ENCODE results near the gene SPATA6L. TPM values are rescaled to one million over a fixed set of nuclear protein-coding genes. Genes with fewer than 3 reads are reported as not detected.

SPATA6L gene
- total RNA-seq, 1 donor from 2014 or later = 1.3 TPM

DNA sequence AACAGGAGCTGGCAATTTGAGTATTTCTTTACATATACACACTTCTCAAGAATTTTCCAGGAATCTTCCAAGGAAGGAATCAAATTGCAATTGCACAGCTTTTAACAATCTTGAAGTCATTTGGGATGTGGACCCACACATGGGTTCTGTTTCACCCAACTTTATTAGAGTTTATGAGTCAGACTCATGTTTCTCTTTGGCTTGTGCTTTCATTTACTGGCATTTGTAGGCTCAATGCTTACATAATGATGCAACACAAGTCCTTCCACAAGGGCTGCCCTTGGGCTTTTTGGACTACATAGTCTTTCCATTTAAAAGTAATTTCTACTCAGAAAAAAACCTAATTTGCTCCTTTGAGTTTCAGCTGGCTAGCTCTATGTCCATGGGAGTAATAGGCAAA lies 8.5 kb upstream of the SPATA6L start:
- TF ChIP-seq CTCF (IDR thresholded peaks at IDR 0.05; ENCODE audit: insufficient read depth, low read length, poor library complexity, severe bottlenecking) = no peak
- no peak for DNase-seq (ENCODE audit: low read depth)
- Histone ChIP-seq H3K27me3 (ENCODE audit: control insufficient read depth, insufficient read depth, low read length) (no peaks in the 10 kb centered on the region), H3K36me3 (ENCODE audit: control insufficient read depth, insufficient read depth, low read length) (no peaks in the 10 kb centered on the region), H3K4me3 (ENCODE audit: low read depth, low read length) (no peak overlapping the region)

DNA sequence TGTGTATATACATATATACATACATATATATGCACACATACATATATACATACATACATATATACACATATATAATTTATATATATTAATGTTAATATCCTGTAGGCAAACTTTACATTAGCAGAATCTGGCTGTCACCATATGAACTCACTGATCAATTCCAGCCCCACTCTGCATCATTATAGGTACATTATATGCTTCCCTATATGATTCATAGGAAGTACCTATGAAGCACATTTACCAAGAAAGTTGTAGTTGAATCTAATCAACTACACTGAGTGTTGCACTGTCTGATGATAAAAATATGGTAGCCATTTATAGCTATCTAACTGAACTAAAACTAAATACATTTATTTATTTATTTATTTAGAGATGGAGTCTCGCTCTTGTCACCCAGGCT lies 5.5 kb upstream of the SPATA6L start:
- TF ChIP-seq CTCF (IDR thresholded peaks at IDR 0.05; ENCODE audit: insufficient read depth, low read length, poor library complexity, severe bottlenecking) = no peak
- Histone ChIP-seq H3K27me3 (ENCODE audit: control insufficient read depth, insufficient read depth, low read length) (no peaks in the 10 kb centered on the region), H3K36me3 (ENCODE audit: control insufficient read depth, insufficient read depth, low read length) (no peaks in the 10 kb centered on the region), H3K4me3 (ENCODE audit: low read depth, low read length) (no peak overlapping the region)
- no peak for DNase-seq (ENCODE audit: low read depth)

GRCh38 chr9:4670591-4670990 lies 4.3 kb upstream of the SPATA6L start:
- TF ChIP-seq CTCF (IDR thresholded peaks at IDR 0.05; ENCODE audit: insufficient read depth, low read length, poor library complexity, severe bottlenecking) = no peak
- no peaks in the 10 kb centered on the region for H3K36me3 ChIP-seq (ENCODE audit: control insufficient read depth, insufficient read depth, low read length)
- no peak overlapping the region for H3K4me3 ChIP-seq (ENCODE audit: low read depth, low read length)
- no peak for DNase-seq (ENCODE audit: low read depth)
- no peaks in the 10 kb centered on the region for H3K27me3 ChIP-seq (ENCODE audit: control insufficient read depth, insufficient read depth, low read length)

DNA sequence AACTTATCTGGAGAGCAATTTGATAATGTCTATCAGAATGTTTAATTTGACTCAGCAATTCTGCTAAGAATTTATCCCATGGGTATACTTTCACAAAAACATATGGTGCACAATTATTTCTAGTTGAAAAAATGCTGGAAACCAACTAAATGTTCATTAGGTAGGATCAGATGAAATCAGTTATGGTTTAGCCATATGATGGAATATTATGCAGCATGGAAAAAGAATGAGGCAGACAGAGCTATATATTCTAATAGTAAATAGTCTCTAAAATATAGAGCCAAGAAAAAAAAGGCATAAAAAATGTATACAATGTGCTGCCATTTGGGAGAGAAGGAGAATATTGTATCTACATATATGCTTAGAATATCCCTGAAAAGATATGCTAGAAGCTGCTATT lies 3.6 kb upstream of the SPATA6L start:
- no peak for TF ChIP-seq CTCF (IDR thresholded peaks at IDR 0.05; ENCODE audit: insufficient read depth, low read length, poor library complexity, severe bottlenecking)
- Histone ChIP-seq H3K36me3 (ENCODE audit: control insufficient read depth, insufficient read depth, low read length) (no peaks in the 10 kb centered on the region), H3K27me3 (ENCODE audit: control insufficient read depth, insufficient read depth, low read length) (no peaks in the 10 kb centered on the region), H3K4me3 (ENCODE audit: low read depth, low read length) (no peak overlapping the region)
- no peak for DNase-seq (ENCODE audit: low read depth)

- no peaks in the 10 kb centered on the region for H3K36me3 ChIP-seq (ENCODE audit: control insufficient read depth, insufficient read depth, low read length)
- H3K4me3 ChIP-seq (ENCODE audit: low read depth, low read length) = no peak overlapping the region
- no peaks in the 10 kb centered on the region for H3K27me3 ChIP-seq (ENCODE audit: control insufficient read depth, insufficient read depth, low read length)
- TF ChIP-seq CTCF (IDR thresholded peaks at IDR 0.05; ENCODE audit: insufficient read depth, low read length, poor library complexity, severe bottlenecking) = no peak
- no peak for DNase-seq (ENCODE audit: low read depth)
Measured at GRCh38 chr9:4668604-4669003, 2.3 kb upstream of the SPATA6L start.

DNA sequence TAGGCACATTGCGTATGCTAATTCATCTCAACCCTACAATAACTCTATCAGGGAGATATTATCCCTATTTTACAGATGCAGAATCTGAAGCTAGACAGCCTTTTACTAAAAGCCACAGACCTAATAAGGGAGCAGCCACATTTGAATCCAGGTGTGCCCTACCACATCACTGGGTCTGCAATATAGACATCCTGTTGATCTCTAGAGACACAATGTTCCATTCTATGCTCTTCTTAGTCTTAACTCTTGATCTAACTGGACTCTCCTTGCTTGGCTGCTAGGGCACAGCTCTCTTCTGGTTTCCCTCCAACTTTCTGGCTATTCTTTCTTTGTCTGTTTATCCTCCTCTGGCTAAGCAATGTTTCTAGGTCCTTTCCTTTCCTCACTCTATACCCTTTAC lies 1.4 kb upstream of the SPATA6L start:
- DNase-seq (ENCODE audit: low read depth) = no peak
- Histone ChIP-seq H3K36me3 (ENCODE audit: control insufficient read depth, insufficient read depth, low read length) (no peaks in the 10 kb centered on the region), H3K4me3 (ENCODE audit: low read depth, low read length) (no peak overlapping the region), H3K27me3 (ENCODE audit: control insufficient read depth, insufficient read depth, low read length) (no peaks in the 10 kb centered on the region)
- no peak for TF ChIP-seq CTCF (IDR thresholded peaks at IDR 0.05; ENCODE audit: insufficient read depth, low read length, poor library complexity, severe bottlenecking)

All from kidney epithelial cell (primary cell).